Measurements from ENCODE around the gene DDX56. TPM values are rescaled to one million over a fixed set of nuclear protein-coding genes. Genes with fewer than 3 reads are reported as not detected.

Gene DDX56
- total RNA-seq, 1 donor, result 48.4 TPM

GRCh38 chr7:44534501-44534900 is 39.2 kb downstream of the DDX56 start:
- peak; percentile 47 for TF ChIP-seq CTCF (IDR thresholded peaks at IDR 0.05; ENCODE audit: insufficient read depth, low read length)
- no peak for DNase-seq (ENCODE audit: low read depth)
- no peak overlapping the region for H3K4me3 ChIP-seq (ENCODE audit: low read depth, low read length)

- H3K4me3 ChIP-seq (ENCODE audit: low read depth, low read length), result no peak overlapping the region
- no peak for TF ChIP-seq CTCF (IDR thresholded peaks at IDR 0.05; ENCODE audit: insufficient read depth, low read length)
- no peak for DNase-seq (ENCODE audit: low read depth)
Observed at GRCh38 chr7:44534087-44534486, 39.6 kb downstream of the DDX56 start.

GRCh38 chr7:44533301-44534055 is 40.2 kb downstream of the DDX56 start:
- no peak overlapping the region for H3K4me3 ChIP-seq (ENCODE audit: low read depth, low read length)
- TF ChIP-seq CTCF (IDR thresholded peaks at IDR 0.05; ENCODE audit: insufficient read depth, low read length), result no peak
- peak; percentile 36 for DNase-seq (ENCODE audit: low read depth)

GRCh38 chr7:44531421-44532380 is 42.0 kb downstream of the DDX56 start:
- DNase-seq (ENCODE audit: low read depth), result no peak
- no peak overlapping the region for H3K4me3 ChIP-seq (ENCODE audit: low read depth, low read length)
- TF ChIP-seq CTCF (IDR thresholded peaks at IDR 0.05; ENCODE audit: insufficient read depth, low read length), result no peak

- no peak overlapping the region for H3K4me3 ChIP-seq (ENCODE audit: low read depth, low read length)
- DNase-seq (ENCODE audit: low read depth), result no peak
- TF ChIP-seq CTCF (IDR thresholded peaks at IDR 0.05; ENCODE audit: insufficient read depth, low read length), result no peak
Observed at GRCh38 chr7:44530990-44531389, 42.7 kb downstream of the DDX56 start.

GRCh38 chr7:44524811-44525388 is 48.8 kb downstream of the DDX56 start:
- H3K4me3 ChIP-seq (ENCODE audit: low read depth, low read length), result no peak overlapping the region
- no peak for TF ChIP-seq CTCF (IDR thresholded peaks at IDR 0.05; ENCODE audit: insufficient read depth, low read length)
- no peak for DNase-seq (ENCODE audit: low read depth)
